Nephron progenitor cell (in vitro differentiated cells): ENCODE results near the gene AGFG1.
A peak's percentile ranks its signal among the peaks of the same experiment; 100 is the strongest.
"Not testable (repeated sequence)": the region's sequence is repeated elsewhere in the genome, so short reads cannot be mapped to it uniquely, and the experiment has no call there.

Source experiments
- DNase-seq: peaks from one replicate; pipeline ENCODE4 v3.0.0; 2021
- H3K27ac Mint-ChIP-seq: 2 replicates; pipeline ENCODE4 v1.8.0; 2021; ENCODE audit warnings: mild to moderate bottlenecking, moderate library complexity, mixed read lengths
- H3K27me3 Mint-ChIP-seq: 2 replicates; pipeline ENCODE4 v1.8.0; 2021; ENCODE audit warnings: mild to moderate bottlenecking, low read depth, mixed read lengths; ENCODE audit not compliant: poor library complexity
- H3K36me3 Mint-ChIP-seq: 2 replicates; pipeline ENCODE4 v1.8.0; 2021; ENCODE audit warnings: low read depth, mixed read lengths
- H3K4me1 Mint-ChIP-seq: 2 replicates; pipeline ENCODE4 v1.8.0; 2021; ENCODE audit warnings: mixed read lengths
- H3K4me3 Mint-ChIP-seq: 2 replicates; pipeline ENCODE4 v1.8.0; 2021; ENCODE audit warnings: mild to moderate bottlenecking, moderate library complexity, mixed read lengths
- H3K9me3 Mint-ChIP-seq: 2 replicates; pipeline ENCODE4 v1.8.0; 2021; ENCODE audit warnings: mild to moderate bottlenecking, moderate library complexity, mixed read lengths
- CTCF ChIP-seq: fragments of 200-600 bp; sonication (generic); IDR thresholded peaks from 2 replicates; pipeline ENCODE4 v1.5.0; 2021; ENCODE audit warnings: antibody characterized with exemption

AGFG1 gene

GRCh38 chr2:227539465-227539956 is 67.6 kb downstream of the AGFG1 start:
- Mint-ChIP-seq H3K4me3 (no peak overlapping the region), H3K9me3 (peaks cover 52% of the 10 kb centered on the region), H3K4me1 (no peaks in the 10 kb centered on the region), H3K27ac (no peak overlapping the region), H3K27me3 (no peaks in the 10 kb centered on the region), H3K36me3 (peaks cover 81% of the 10 kb centered on the region)
- TF ChIP-seq CTCF = no peak
- DNase-seq = no peak

- DNase-seq, H3K27ac Mint-ChIP-seq, H3K4me3 Mint-ChIP-seq, H3K27me3 Mint-ChIP-seq, H3K4me1 Mint-ChIP-seq: not testable (repeated sequence)
- peaks cover 60% of the 10 kb centered on the region for H3K9me3 Mint-ChIP-seq
- H3K36me3 Mint-ChIP-seq = peaks cover 89% of the 10 kb centered on the region
Measured at GRCh38 chr2:227540352-227540751, 68.4 kb downstream of the AGFG1 start.

GRCh38 chr2:227545990-227546389 is 74.0 kb downstream of the AGFG1 start:
- no peaks in the 10 kb centered on the region for H3K4me1 Mint-ChIP-seq
- H3K36me3 Mint-ChIP-seq = peaks cover 84% of the 10 kb centered on the region
- H3K27me3 Mint-ChIP-seq = no peaks in the 10 kb centered on the region
- H3K4me3 Mint-ChIP-seq = no peak overlapping the region
- DNase-seq = no peak
- no peak for TF ChIP-seq CTCF
- H3K27ac Mint-ChIP-seq = no peak overlapping the region
- peaks cover 60% of the 10 kb centered on the region for H3K9me3 Mint-ChIP-seq

- DNase-seq = no peak
- peak overlapping the region; percentile 81 for H3K27ac Mint-ChIP-seq
- H3K4me3 Mint-ChIP-seq = no peak overlapping the region
- H3K27me3 Mint-ChIP-seq = no peaks in the 10 kb centered on the region
- TF ChIP-seq CTCF = no peak
- H3K4me1 Mint-ChIP-seq = no peaks in the 10 kb centered on the region
- peaks cover 38% of the 10 kb centered on the region for H3K36me3 Mint-ChIP-seq
- H3K9me3 Mint-ChIP-seq = peaks cover 3% of the 10 kb centered on the region
Measured at GRCh38 chr2:227551836-227552235, 79.9 kb downstream of the AGFG1 start.

GRCh38 chr2:227562581-227562980 is 90.6 kb downstream of the AGFG1 start:
- no peak for TF ChIP-seq CTCF
- DNase-seq = no peak
- no peak overlapping the region for H3K27ac Mint-ChIP-seq
- H3K36me3 Mint-ChIP-seq = no peaks in the 10 kb centered on the region
- H3K4me3 Mint-ChIP-seq = no peak overlapping the region
- H3K27me3 Mint-ChIP-seq = no peaks in the 10 kb centered on the region
- H3K9me3 Mint-ChIP-seq = no peaks in the 10 kb centered on the region
- no peaks in the 10 kb centered on the region for H3K4me1 Mint-ChIP-seq

GRCh38 chr2:227565080-227565479 is 93.1 kb downstream of the AGFG1 start:
- no peak for DNase-seq
- Mint-ChIP-seq H3K4me1 (no peaks in the 10 kb centered on the region), H3K27me3 (no peaks in the 10 kb centered on the region), H3K27ac (no peak overlapping the region), H3K4me3 (no peak overlapping the region), H3K9me3 (no peaks in the 10 kb centered on the region), H3K36me3 (no peaks in the 10 kb centered on the region)
- TF ChIP-seq CTCF = no peak
